Measurements from ENCODE around the gene CORO2A.
"Not testable (repeated sequence)": the region's sequence is repeated elsewhere in the genome, so short reads cannot be mapped to it uniquely, and the experiment has no call there.

CORO2A gene

GRCh38 chr9:98117097-98117496 lies 75.3 kb downstream of the CORO2A start:
- not testable (repeated sequence) for DNase-seq (ENCODE audit: low spot score)

GRCh38 chr9:98109052-98109451 lies 83.4 kb downstream of the CORO2A start:
- DNase-seq (ENCODE audit: low spot score) = no peak

GRCh38 chr9:98108531-98109031 lies 83.9 kb downstream of the CORO2A start:
- DNase-seq (ENCODE audit: low spot score) = peak; percentile 62

- no peak for DNase-seq (ENCODE audit: low spot score)
Measured at GRCh38 chr9:98107926-98108325, 84.5 kb downstream of the CORO2A start.

GRCh38 chr9:98105006-98105405 lies 87.4 kb downstream of the CORO2A start:
- no peak for DNase-seq (ENCODE audit: low spot score)

- no peak for DNase-seq (ENCODE audit: low spot score)
Measured at GRCh38 chr9:98104445-98104881, 88.0 kb downstream of the CORO2A start.

GRCh38 chr9:98101868-98102273 lies 90.6 kb downstream of the CORO2A start:
- DNase-seq (ENCODE audit: low spot score) = peak; percentile 94

GRCh38 chr9:98101416-98101815 lies 91.0 kb downstream of the CORO2A start:
- DNase-seq (ENCODE audit: low spot score) = no peak

- DNase-seq (ENCODE audit: low spot score) = no peak
Measured at GRCh38 chr9:98100456-98100855, 92.0 kb downstream of the CORO2A start.

GRCh38 chr9:98099898-98100297 lies 92.5 kb downstream of the CORO2A start:
- DNase-seq (ENCODE audit: low spot score) = peak; percentile 49

GRCh38 chr9:98099346-98099745 lies 93.1 kb downstream of the CORO2A start:
- DNase-seq (ENCODE audit: low spot score) = peak; percentile 74

GRCh38 chr9:98097836-98098235 lies 94.6 kb downstream of the CORO2A start:
- peak; percentile 75 for DNase-seq (ENCODE audit: low spot score)

GRCh38 chr9:98096091-98096490 lies 96.3 kb downstream of the CORO2A start:
- no peak for DNase-seq (ENCODE audit: low spot score)

- DNase-seq (ENCODE audit: low spot score) = no peak
Measured at GRCh38 chr9:98095401-98095800, 97.0 kb downstream of the CORO2A start.

GRCh38 chr9:98094851-98095250 lies 97.6 kb downstream of the CORO2A start:
- DNase-seq (ENCODE audit: low spot score) = no peak

GRCh38 chr9:98094316-98094715 lies 98.1 kb downstream of the CORO2A start:
- DNase-seq (ENCODE audit: low spot score) = no peak

- no peak for DNase-seq (ENCODE audit: low spot score)
Measured at GRCh38 chr9:98092613-98092931, 99.9 kb downstream of the CORO2A start.

- DNase-seq (ENCODE audit: low spot score) = no peak
Measured at GRCh38 chr9:98091735-98092612, 100.5 kb downstream of the CORO2A start.

GRCh38 chr9:98090674-98091073 lies 101.8 kb downstream of the CORO2A start:
- not testable (repeated sequence) for DNase-seq (ENCODE audit: low spot score)

- peak; percentile 42 for DNase-seq (ENCODE audit: low spot score)
Measured at GRCh38 chr9:98087420-98088354, 104.8 kb downstream of the CORO2A start.

GRCh38 chr9:98086461-98086860 lies 106.0 kb downstream of the CORO2A start:
- no peak for DNase-seq (ENCODE audit: low spot score)

GRCh38 chr9:98085944-98086343 lies 106.5 kb downstream of the CORO2A start:
- no peak for DNase-seq (ENCODE audit: low spot score)

- DNase-seq (ENCODE audit: low spot score) = no peak
Measured at GRCh38 chr9:98085058-98085457, 107.4 kb downstream of the CORO2A start.

Measured in CD4-positive, alpha-beta T cell treated with Interleukin-2 at 100 ng/mL for 4 hours (primary cell).